Measurements from ENCODE around the gene ATP5F1E.
A peak's percentile ranks its signal among the peaks of the same experiment; 100 is the strongest.
"Not testable (repeated sequence)": the region's sequence is repeated elsewhere in the genome, so short reads cannot be mapped to it uniquely, and the experiment has no call there.

Gene ATP5F1E

GRCh38 chr20:58988565-58988882 lies 43.6 kb downstream of the ATP5F1E start:
- no peak for DNase-seq (ENCODE audit: low spot score)

GRCh38 chr20:58987790-58988564 lies 44.2 kb downstream of the ATP5F1E start:
- no peak for DNase-seq (ENCODE audit: low spot score)

- DNase-seq (ENCODE audit: low spot score), result no peak
These were observed 45.1 kb downstream of the ATP5F1E start for GRCh38 chr20:58986968-58987517.

GRCh38 chr20:58986286-58986967 lies 45.7 kb downstream of the ATP5F1E start:
- DNase-seq (ENCODE audit: low spot score), result no peak

- no peak for DNase-seq (ENCODE audit: low spot score)
These were observed 46.5 kb downstream of the ATP5F1E start for GRCh38 chr20:58985656-58986055.

GRCh38 chr20:58984691-58985090 lies 47.4 kb downstream of the ATP5F1E start:
- DNase-seq (ENCODE audit: low spot score), result no peak

- DNase-seq (ENCODE audit: low spot score), result not testable (repeated sequence)
These were observed 49.0 kb downstream of the ATP5F1E start for GRCh38 chr20:58983115-58983468.

GRCh38 chr20:58982406-58983114 lies 49.6 kb downstream of the ATP5F1E start:
- peak; percentile 44 for DNase-seq (ENCODE audit: low spot score)

- no peak for DNase-seq (ENCODE audit: low spot score)
These were observed 50.3 kb downstream of the ATP5F1E start for GRCh38 chr20:58981628-58982364.

GRCh38 chr20:58980711-58981627 lies 51.2 kb downstream of the ATP5F1E start, which contains the start of gene NELFCD:
Gene NELFCD, plus strand, starts transcription at chr20:58981256. Its CDS starts 54 bp downstream, at chr20:58981310.
- DNase-seq (ENCODE audit: low spot score), result peak; percentile 88

GRCh38 chr20:58978351-58979190 lies 53.6 kb downstream of the ATP5F1E start:
- no peak for DNase-seq (ENCODE audit: low spot score)

GRCh38 chr20:58976061-58976730 lies 55.9 kb downstream of the ATP5F1E start:
- DNase-seq (ENCODE audit: low spot score), result no peak
